GM18868 (cell line): Measurements from ENCODE around the gene PRIMPOL.
"Not testable (repeated sequence)": the region's sequence is repeated elsewhere in the genome, so short reads cannot be mapped to it uniquely, and the experiment has no call there.

ENCODE experiments used
- ATAC-seq: cut with Tn5 transposase; IDR thresholded peaks from one replicate; pipeline ENCODE4 v1.9.1; 2021; ENCODE audit warnings: mild to moderate bottlenecking, moderate library complexity; ENCODE audit not compliant: unreplicated experiment

Gene PRIMPOL

GRCh38 chr4:184649026-184649970 lies at the start of gene PRIMPOL, which contains the start of gene CASP3:
PRIMPOL (plus strand) TSS chr4:184649738; CDS start chr4:184657141, 7,403 bp downstream.
CASP3 (minus strand) TSS chr4:184649447; CDS start chr4:184638453, 10,994 bp downstream.
- peak; percentile 87 for ATAC-seq

- not testable (repeated sequence) for ATAC-seq
Observed at GRCh38 chr4:184600982-184601381, 48.6 kb upstream of the PRIMPOL start.

- ATAC-seq: not testable (repeated sequence)
Observed at GRCh38 chr4:184602857-184603256, 46.7 kb upstream of the PRIMPOL start.

- not testable (repeated sequence) for ATAC-seq
Observed at GRCh38 chr4:184607429-184607828, 42.1 kb upstream of the PRIMPOL start.

- no peak for ATAC-seq
Observed at GRCh38 chr4:184612074-184612473, 37.5 kb upstream of the PRIMPOL start.

- no peak for ATAC-seq
Observed at GRCh38 chr4:184613405-184613804, 36.1 kb upstream of the PRIMPOL start.

GRCh38 chr4:184614509-184614908 lies 35.0 kb upstream of the PRIMPOL start:
- no peak for ATAC-seq

- not testable (repeated sequence) for ATAC-seq
Observed at GRCh38 chr4:184616168-184616567, 33.4 kb upstream of the PRIMPOL start.

- ATAC-seq: peak; percentile 65
Observed at GRCh38 chr4:184616633-184617551, 32.6 kb upstream of the PRIMPOL start.

- ATAC-seq: no peak
Observed at GRCh38 chr4:184617600-184618196, 31.8 kb upstream of the PRIMPOL start.

- ATAC-seq: no peak
Observed at GRCh38 chr4:184620212-184620867, 29.2 kb upstream of the PRIMPOL start.

- ATAC-seq: no peak
Observed at GRCh38 chr4:184621518-184621917, 28.0 kb upstream of the PRIMPOL start.

- not testable (repeated sequence) for ATAC-seq
Observed at GRCh38 chr4:184624504-184624903, 25.0 kb upstream of the PRIMPOL start.

- ATAC-seq: no peak
Observed at GRCh38 chr4:184624972-184625554, 24.5 kb upstream of the PRIMPOL start.

- not testable (repeated sequence) for ATAC-seq
Observed at GRCh38 chr4:184625783-184626596, 23.5 kb upstream of the PRIMPOL start.

- ATAC-seq: no peak
Observed at GRCh38 chr4:184628103-184628502, 21.4 kb upstream of the PRIMPOL start.

GRCh38 chr4:184632842-184633241 lies 16.7 kb upstream of the PRIMPOL start:
- ATAC-seq: no peak

GRCh38 chr4:184635381-184635780 lies 14.2 kb upstream of the PRIMPOL start:
- no peak for ATAC-seq

GRCh38 chr4:184636144-184636543 lies 13.4 kb upstream of the PRIMPOL start:
- ATAC-seq: no peak
